Endometrium (tissue), 2 donors: ENCODE results near the gene GALNT1.
"Not testable (repeated sequence)": the region's sequence is repeated elsewhere in the genome, so short reads cannot be mapped to it uniquely, and the experiment has no call there.

Experiments
- FAIRE-seq: peaks from 2 replicates; lab custom pipeline; 2012; peaks lifted over from hg19 to GRCh38; lab: Jason Lieb, UNC
- donor health status: control.
- donor health status: control.

Gene GALNT1

GRCh38 chr18:35581546-35581897, at the start of gene GALNT1:
GALNT1 (plus strand) TSS chr18:35581740; CDS start chr18:35654663, 72,923 bp downstream.
- no peak for FAIRE-seq

GRCh38 chr18:35533916-35534405, 47.6 kb upstream of the GALNT1 start:
- no peak for FAIRE-seq

GRCh38 chr18:35535297-35535696, 46.2 kb upstream of the GALNT1 start:
- FAIRE-seq: no peak

GRCh38 chr18:35542356-35542755, 39.2 kb upstream of the GALNT1 start:
- FAIRE-seq: no peak

- no peak for FAIRE-seq
These were observed 34.4 kb upstream of the GALNT1 start for GRCh38 chr18:35547008-35547605.

- FAIRE-seq: no peak
These were observed 32.0 kb upstream of the GALNT1 start for GRCh38 chr18:35549564-35549963.

- FAIRE-seq: no peak
These were observed 28.2 kb upstream of the GALNT1 start for GRCh38 chr18:35553300-35553699.

- FAIRE-seq: not testable (repeated sequence)
These were observed 26.0 kb upstream of the GALNT1 start for GRCh38 chr18:35555538-35555937.

- FAIRE-seq: no peak
These were observed 21.7 kb upstream of the GALNT1 start for GRCh38 chr18:35559867-35560266.

GRCh38 chr18:35564795-35565453, 16.6 kb upstream of the GALNT1 start:
- FAIRE-seq: no peak

- FAIRE-seq: no peak
These were observed 15.5 kb upstream of the GALNT1 start for GRCh38 chr18:35566019-35566418.

- FAIRE-seq: no peak
These were observed 11.4 kb upstream of the GALNT1 start for GRCh38 chr18:35570182-35570581.

GRCh38 chr18:35571138-35571537, 10.4 kb upstream of the GALNT1 start:
- no peak for FAIRE-seq

GRCh38 chr18:35572644-35573043, 8.9 kb upstream of the GALNT1 start:
- FAIRE-seq: no peak

- no peak for FAIRE-seq
These were observed 8.0 kb upstream of the GALNT1 start for GRCh38 chr18:35573531-35573930.

- not testable (repeated sequence) for FAIRE-seq
These were observed 5.2 kb upstream of the GALNT1 start for GRCh38 chr18:35576240-35576845.

- no peak for FAIRE-seq
These were observed 4.3 kb upstream of the GALNT1 start for GRCh38 chr18:35577045-35577848.

GRCh38 chr18:35578481-35578880, 3.1 kb upstream of the GALNT1 start:
- FAIRE-seq: no peak

- no peak for FAIRE-seq
These were observed 2.6 kb upstream of the GALNT1 start for GRCh38 chr18:35578936-35579335.

- FAIRE-seq: no peak
These were observed 620 bp upstream of the GALNT1 start for GRCh38 chr18:35580701-35581539.

- no peak for FAIRE-seq
These were observed 530 bp downstream of the GALNT1 start for GRCh38 chr18:35581898-35582641.
